Activated CD4-positive, alpha-beta memory T cell treated with anti-CD3 and anti-CD28 coated beads, Interleukin-2, amount 10 ng/mL, durations not matched to agents 7 days and 5 days (primary cell): Measurements from ENCODE around the gene FMOD. TPM values are rescaled to one million over a fixed set of nuclear protein-coding genes. Genes with fewer than 3 reads are reported as not detected.

Experiments
- CTCF ChIA-PET: fragments of 350-600 bp; sonication (Branson Sonifier 250); formaldehyde crosslinking; loops from one replicate; lab custom pipeline; 2021; ENCODE audit warnings: antibody characterized with exemption, inconsistent platforms; lab: Charles Lee
- POLR2A ChIA-PET: fragments of 350-600 bp; sonication (Branson Sonifier 250); formaldehyde crosslinking; loops from one replicate; lab custom pipeline; 2021; ENCODE audit warnings: antibody characterized with exemption; lab: Charles Lee
- DNase-seq: peaks from one replicate; pipeline ENCODE4 v3.0.0-alpha.2; 2020
- H3K27ac Mint-ChIP-seq: one replicate; pipeline ENCODE4 v1.8.0; 2021; ENCODE audit warnings: mild to moderate bottlenecking, mixed read lengths
- H3K27me3 Mint-ChIP-seq: one replicate; pipeline ENCODE4 v1.8.0; 2021; ENCODE audit warnings: mixed read lengths
- H3K36me3 Mint-ChIP-seq: one replicate; pipeline ENCODE4 v1.8.0; 2021; ENCODE audit warnings: low read depth, mixed read lengths
- H3K4me1 Mint-ChIP-seq: one replicate; pipeline ENCODE4 v1.8.0; 2021; ENCODE audit warnings: mixed read lengths
- H3K4me3 Mint-ChIP-seq: one replicate; pipeline ENCODE4 v1.8.0; 2021; ENCODE audit warnings: mild to moderate bottlenecking, mixed read lengths
- H3K9me3 Mint-ChIP-seq: one replicate; pipeline ENCODE4 v1.8.0; 2021; ENCODE audit warnings: mixed read lengths
- total RNA-seq, 2 experiments: library from RNA; stranded (reverse); gene quantifications; one replicate each; pipeline ENCODE4 v1.2.3, GENCODE V29; 2021

Gene FMOD
- total RNA-seq, 2 experiments from 2014 or later, result 0.23 to 0.45 TPM

DNA sequence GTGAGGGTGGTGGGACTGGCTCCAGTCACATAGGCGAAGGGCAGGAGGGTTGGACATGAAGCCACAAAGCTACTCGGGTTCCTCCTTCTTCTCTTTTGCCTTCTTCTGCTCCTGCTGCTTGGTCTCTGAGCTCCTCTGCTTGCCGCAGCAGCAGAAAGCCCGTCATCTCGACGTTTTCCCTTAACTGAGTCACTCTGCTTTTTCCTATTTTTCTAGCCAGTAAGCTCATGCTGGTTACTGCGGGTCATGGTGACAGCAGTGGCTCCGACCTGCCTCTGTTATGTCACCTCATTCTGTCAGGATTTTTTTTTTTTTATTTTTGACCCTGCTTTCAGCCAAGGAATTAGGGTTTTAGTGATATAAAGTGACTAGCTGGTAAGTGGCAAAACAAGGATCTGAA, 2.6 kb upstream of the FMOD start:
- DNase-seq, result no peak
- H3K4me1 Mint-ChIP-seq, result peaks cover 2% of the 10 kb centered on the region
- peaks cover 4% of the 10 kb centered on the region for H3K9me3 Mint-ChIP-seq
- H3K27ac Mint-ChIP-seq, result no peak overlapping the region
- CTCF ChIA-PET, result interaction anchor here (0.6 to 2.6 kb wide), 5 partner anchors 11 to 466 kb away, joined by 3 to 12 read pairs (median 5); no protein-coding TSS in a partner anchor
- no peaks in the 10 kb centered on the region for H3K36me3 Mint-ChIP-seq
- POLR2A ChIA-PET, result no interaction called here
- H3K4me3 Mint-ChIP-seq, result no peak overlapping the region
- peaks cover 44% of the 10 kb centered on the region for H3K27me3 Mint-ChIP-seq

GRCh38 chr1:203349773-203350524, 973 bp downstream of the FMOD start:
- H3K36me3 Mint-ChIP-seq, result no peaks in the 10 kb centered on the region
- H3K27me3 Mint-ChIP-seq, result peaks cover 36% of the 10 kb centered on the region
- POLR2A ChIA-PET, result no interaction called here

DNA sequence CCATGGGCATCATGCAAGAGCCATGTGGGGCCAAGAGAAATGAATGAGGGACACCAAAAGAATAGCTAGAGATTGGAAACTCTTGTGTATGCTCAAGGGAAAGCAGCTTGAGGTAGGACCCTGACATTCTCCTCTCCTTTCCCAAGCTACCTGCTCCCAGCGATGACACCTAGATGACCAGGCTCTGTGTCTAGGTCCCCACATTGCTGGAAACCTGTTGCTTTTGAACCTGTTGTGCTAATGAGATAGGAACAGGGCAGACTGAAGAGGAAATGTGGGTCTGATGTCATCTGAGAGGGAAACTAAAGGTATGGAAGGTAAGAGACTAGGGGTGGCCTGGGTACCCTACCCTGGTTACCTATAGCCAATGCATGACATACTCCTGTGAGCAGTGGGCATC, 1.8 kb downstream of the FMOD start:
- ChIA-PET POLR2A (no interaction called here), CTCF (no interaction called here)

More at GRCh38 chr1:203349773-203350524, 973 bp downstream of the FMOD start:
- no peak for DNase-seq
- Mint-ChIP-seq H3K27ac (no peak overlapping the region), H3K4me3 (no peak overlapping the region), H3K9me3 (no peaks in the 10 kb centered on the region), H3K4me1 (peaks cover 2% of the 10 kb centered on the region)
- CTCF ChIA-PET, result interaction anchor here (1.4 kb wide), 1 partner anchor 82 kb away, joined by 6 read pairs; no protein-coding TSS in a partner anchor

GRCh38 chr1:203346769-203347102, 4.2 kb downstream of the FMOD start:
- Mint-ChIP-seq H3K36me3 (no peaks in the 10 kb centered on the region), H3K27ac (no peak overlapping the region), H3K4me1 (peaks cover 4% of the 10 kb centered on the region), H3K27me3 (peaks cover 56% of the 10 kb centered on the region), H3K9me3 (no peaks in the 10 kb centered on the region), H3K4me3 (no peak overlapping the region)
- DNase-seq, result no peak
- ChIA-PET CTCF (interaction anchor here (0.5 to 16.4 kb wide), 7 partner anchors 9 to 564 kb away, joined by 3 to 512 read pairs (median 3); no protein-coding TSS in a partner anchor), POLR2A (no interaction called here)

More for the DNA sequence above, 1.8 kb downstream of the FMOD start:
- H3K27me3 Mint-ChIP-seq, result peaks cover 44% of the 10 kb centered on the region
- no peaks in the 10 kb centered on the region for H3K9me3 Mint-ChIP-seq
- peaks cover 2% of the 10 kb centered on the region for H3K4me1 Mint-ChIP-seq
- no peak for DNase-seq
- no peak overlapping the region for H3K27ac Mint-ChIP-seq
- H3K36me3 Mint-ChIP-seq, result no peaks in the 10 kb centered on the region
- H3K4me3 Mint-ChIP-seq, result no peak overlapping the region

- peaks cover 59% of the 10 kb centered on the region for H3K27me3 Mint-ChIP-seq
- POLR2A ChIA-PET, result interaction anchor here (0.6 kb wide), 1 partner anchor 15 kb away, joined by 3 read pairs; no protein-coding TSS in a partner anchor
These were observed 4.7 kb downstream of the FMOD start for GRCh38 chr1:203346060-203346768.

GRCh38 chr1:203343956-203344754, 6.8 kb downstream of the FMOD start:
- ChIA-PET CTCF (interaction anchor here (0.9 to 16.4 kb wide), 6 partner anchors 10 to 143 kb away, joined by 3 to 512 read pairs (median 6); no protein-coding TSS in a partner anchor), POLR2A (interaction anchor here (1.2 kb wide), 1 partner anchor 12 kb away, joined by 3 read pairs; no protein-coding TSS in a partner anchor)
- Mint-ChIP-seq H3K27me3 (peaks cover 64% of the 10 kb centered on the region), H3K36me3 (no peaks in the 10 kb centered on the region), H3K4me1 (peaks cover 7% of the 10 kb centered on the region), H3K27ac (no peak overlapping the region), H3K9me3 (no peaks in the 10 kb centered on the region), H3K4me3 (no peak overlapping the region)
- DNase-seq, result no peak

More at GRCh38 chr1:203346060-203346768, 4.7 kb downstream of the FMOD start:
- Mint-ChIP-seq H3K4me1 (peaks cover 3% of the 10 kb centered on the region), H3K9me3 (no peaks in the 10 kb centered on the region), H3K27ac (no peak overlapping the region), H3K36me3 (no peaks in the 10 kb centered on the region), H3K4me3 (no peak overlapping the region)
- no peak for DNase-seq
- CTCF ChIA-PET, result interaction anchor here (0.5 to 16.4 kb wide), 7 partner anchors 9 to 564 kb away, joined by 3 to 512 read pairs (median 3); no protein-coding TSS in a partner anchor

DNA sequence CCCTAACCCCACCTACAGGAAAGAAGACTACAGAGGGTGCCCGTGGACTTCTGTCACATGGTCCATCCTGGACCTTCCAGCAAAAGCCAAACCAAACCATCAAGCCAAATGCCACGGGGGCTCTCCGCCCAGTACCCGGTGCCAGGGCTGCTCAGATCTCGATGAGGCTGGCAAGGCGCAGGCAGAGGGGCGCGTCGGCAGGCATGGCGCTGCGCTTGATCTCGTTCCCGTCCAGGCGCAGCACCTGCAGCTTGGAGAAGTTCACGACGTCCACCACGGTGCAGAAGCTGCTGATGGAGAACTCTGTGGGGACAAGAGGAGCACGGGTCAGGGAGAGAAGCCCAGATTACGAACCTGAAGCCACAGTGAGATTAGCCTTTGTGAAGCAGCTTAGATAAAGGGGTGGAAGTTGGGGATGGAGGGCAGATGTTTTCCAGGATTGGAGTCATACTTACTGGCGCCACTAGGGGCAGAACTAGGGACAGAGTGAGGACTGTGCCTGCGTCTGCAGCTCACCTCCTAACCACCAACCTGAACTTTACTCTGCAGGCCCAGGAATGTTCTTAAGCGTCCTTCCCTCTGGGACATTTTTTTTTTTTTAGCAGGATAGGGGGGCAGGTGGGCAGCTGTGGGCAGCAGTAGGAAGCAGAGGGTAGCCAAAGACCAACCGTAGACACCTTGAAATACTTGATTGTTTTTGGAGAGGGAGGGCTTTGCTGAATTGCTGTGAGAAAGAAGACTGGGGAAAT, 8.6 kb downstream of the FMOD start:
- ChIA-PET CTCF (interaction anchor here (0.8 to 16.4 kb wide), 20 partner anchors 9 to 359 kb away, joined by 3 to 512 read pairs (median 6); partner anchors contain the start of genes BTG2 and OPTC), POLR2A (interaction anchor here (0.7 to 1.5 kb wide), 4 partner anchors 36 to 74 kb away, joined by 4 read pairs; no protein-coding TSS in a partner anchor)
- Mint-ChIP-seq H3K9me3 (no peaks in the 10 kb centered on the region), H3K4me3 (no peak overlapping the region), H3K36me3 (no peaks in the 10 kb centered on the region), H3K27me3 (peaks cover 61% of the 10 kb centered on the region), H3K4me1 (peaks cover 10% of the 10 kb centered on the region), H3K27ac (no peak overlapping the region)
- DNase-seq, result peak; percentile 40

DNA sequence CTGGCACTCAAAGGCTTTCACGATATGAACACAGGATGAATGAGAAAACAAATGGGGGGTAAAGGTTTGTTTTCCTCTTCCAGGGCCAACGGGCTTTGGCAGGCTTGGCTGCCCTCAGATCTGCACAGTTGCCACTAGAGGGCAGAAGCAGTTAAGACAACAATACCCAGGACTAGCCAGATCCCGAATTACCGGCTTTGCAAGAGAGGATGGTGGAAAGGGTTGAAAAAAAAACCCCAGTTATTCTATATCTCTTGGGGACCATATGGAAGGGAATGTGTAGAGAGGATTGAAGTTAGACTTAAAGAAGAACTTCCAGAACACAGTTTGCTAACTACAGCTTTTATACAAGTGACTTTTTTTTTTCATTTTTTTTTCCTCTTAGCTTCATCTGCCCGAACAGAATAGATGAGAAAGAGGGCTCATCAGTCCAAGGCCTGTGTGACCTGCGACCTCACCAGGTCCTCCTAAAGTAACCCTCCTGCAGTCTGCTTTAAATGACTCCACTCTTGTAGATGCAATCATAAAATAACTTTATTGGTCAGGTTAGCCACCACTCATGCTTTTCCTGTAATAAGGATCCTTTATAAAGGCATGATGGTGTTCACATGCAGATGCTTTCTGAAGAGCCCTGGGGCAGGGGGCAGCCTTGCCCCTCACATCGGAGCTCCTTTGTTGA, 10.7 kb downstream of the FMOD start:
- Mint-ChIP-seq H3K4me3 (no peak overlapping the region), H3K9me3 (no peaks in the 10 kb centered on the region), H3K27me3 (peaks cover 50% of the 10 kb centered on the region), H3K27ac (no peak overlapping the region), H3K36me3 (no peaks in the 10 kb centered on the region), H3K4me1 (peaks cover 25% of the 10 kb centered on the region)
- POLR2A ChIA-PET, result interaction anchor here (1.0 to 1.9 kb wide), 3 partner anchors 50 to 68 kb away, joined by 4 to 12 read pairs (median 5); no protein-coding TSS in a partner anchor
- DNase-seq, result peak; percentile 64
- CTCF ChIA-PET, result interaction anchor here (0.6 to 16.4 kb wide), 20 partner anchors 10 to 300 kb away, joined by 3 to 512 read pairs (median 6); partner anchors contain the start of gene OPTC

- Mint-ChIP-seq H3K27me3 (peaks cover 34% of the 10 kb centered on the region), H3K36me3 (no peaks in the 10 kb centered on the region), H3K9me3 (no peaks in the 10 kb centered on the region), H3K4me3 (no peak overlapping the region), H3K4me1 (peaks cover 25% of the 10 kb centered on the region), H3K27ac (no peak overlapping the region)
- ChIA-PET POLR2A (interaction anchor here (1.4 to 5.8 kb wide), 4 partner anchors 13 to 65 kb away, joined by 4 to 48 read pairs (median 4); no protein-coding TSS in a partner anchor), CTCF (interaction anchor here (0.6 to 16.4 kb wide), 19 partner anchors 13 to 1172 kb away, joined by 3 to 512 read pairs (median 6); no protein-coding TSS in a partner anchor)
- peak; percentile 68 for DNase-seq
These were observed 12.4 kb downstream of the FMOD start for GRCh38 chr1:203338335-203339036.

DNA sequence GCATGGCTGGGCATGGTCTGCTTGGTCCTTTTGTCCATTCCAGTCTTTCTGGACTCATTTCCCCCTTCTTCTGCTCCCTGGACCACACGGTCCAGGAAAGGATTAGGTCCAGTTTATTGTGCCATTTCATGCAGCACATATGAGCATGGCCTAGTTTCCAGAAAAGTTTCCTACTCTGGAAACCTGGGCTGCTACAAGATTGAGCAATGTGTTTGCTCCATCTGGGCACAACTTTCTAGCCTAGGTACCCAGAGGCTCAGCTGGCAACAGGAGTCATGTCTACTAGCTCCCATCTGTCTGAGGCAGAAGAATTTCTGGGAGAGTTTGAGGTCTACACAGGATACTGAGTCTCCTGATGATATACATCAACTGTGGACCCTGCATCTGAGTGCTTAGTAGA, 14.8 kb downstream of the FMOD start:
- Mint-ChIP-seq H3K9me3 (no peaks in the 10 kb centered on the region), H3K27me3 (peaks cover 13% of the 10 kb centered on the region), H3K4me1 (peaks cover 23% of the 10 kb centered on the region), H3K4me3 (no peak overlapping the region), H3K36me3 (no peaks in the 10 kb centered on the region), H3K27ac (no peak overlapping the region)
- no peak for DNase-seq
- CTCF ChIA-PET, result interaction anchor here (1.1 to 16.4 kb wide), 8 partner anchors 10 to 151 kb away, joined by 5 to 512 read pairs (median 66); no protein-coding TSS in a partner anchor
- POLR2A ChIA-PET, result interaction anchor here (0.6 to 5.8 kb wide), 11 partner anchors 10 to 69 kb away, joined by 3 to 48 read pairs (median 5); partner anchors contain the start of gene BTG2
